Cardiac atrium fibroblast (primary cell): ENCODE measurements around the gene FZD8. TPM values are rescaled to one million over a fixed set of nuclear protein-coding genes. Genes with fewer than 3 reads are reported as not detected.

Experiments
- total RNA-seq: library from RNA; depleted of rRNA; stranded (reverse); fragments of >200 nt; gene quantifications from 2 replicates; pipeline ENCODE4 v1.2.3, GENCODE V29; 2015

Gene FZD8, protein sequence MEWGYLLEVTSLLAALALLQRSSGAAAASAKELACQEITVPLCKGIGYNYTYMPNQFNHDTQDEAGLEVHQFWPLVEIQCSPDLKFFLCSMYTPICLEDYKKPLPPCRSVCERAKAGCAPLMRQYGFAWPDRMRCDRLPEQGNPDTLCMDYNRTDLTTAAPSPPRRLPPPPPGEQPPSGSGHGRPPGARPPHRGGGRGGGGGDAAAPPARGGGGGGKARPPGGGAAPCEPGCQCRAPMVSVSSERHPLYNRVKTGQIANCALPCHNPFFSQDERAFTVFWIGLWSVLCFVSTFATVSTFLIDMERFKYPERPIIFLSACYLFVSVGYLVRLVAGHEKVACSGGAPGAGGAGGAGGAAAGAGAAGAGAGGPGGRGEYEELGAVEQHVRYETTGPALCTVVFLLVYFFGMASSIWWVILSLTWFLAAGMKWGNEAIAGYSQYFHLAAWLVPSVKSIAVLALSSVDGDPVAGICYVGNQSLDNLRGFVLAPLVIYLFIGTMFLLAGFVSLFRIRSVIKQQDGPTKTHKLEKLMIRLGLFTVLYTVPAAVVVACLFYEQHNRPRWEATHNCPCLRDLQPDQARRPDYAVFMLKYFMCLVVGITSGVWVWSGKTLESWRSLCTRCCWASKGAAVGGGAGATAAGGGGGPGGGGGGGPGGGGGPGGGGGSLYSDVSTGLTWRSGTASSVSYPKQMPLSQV
- total RNA-seq = 9.4 and 10.2 TPM in 2 replicates

DNA sequence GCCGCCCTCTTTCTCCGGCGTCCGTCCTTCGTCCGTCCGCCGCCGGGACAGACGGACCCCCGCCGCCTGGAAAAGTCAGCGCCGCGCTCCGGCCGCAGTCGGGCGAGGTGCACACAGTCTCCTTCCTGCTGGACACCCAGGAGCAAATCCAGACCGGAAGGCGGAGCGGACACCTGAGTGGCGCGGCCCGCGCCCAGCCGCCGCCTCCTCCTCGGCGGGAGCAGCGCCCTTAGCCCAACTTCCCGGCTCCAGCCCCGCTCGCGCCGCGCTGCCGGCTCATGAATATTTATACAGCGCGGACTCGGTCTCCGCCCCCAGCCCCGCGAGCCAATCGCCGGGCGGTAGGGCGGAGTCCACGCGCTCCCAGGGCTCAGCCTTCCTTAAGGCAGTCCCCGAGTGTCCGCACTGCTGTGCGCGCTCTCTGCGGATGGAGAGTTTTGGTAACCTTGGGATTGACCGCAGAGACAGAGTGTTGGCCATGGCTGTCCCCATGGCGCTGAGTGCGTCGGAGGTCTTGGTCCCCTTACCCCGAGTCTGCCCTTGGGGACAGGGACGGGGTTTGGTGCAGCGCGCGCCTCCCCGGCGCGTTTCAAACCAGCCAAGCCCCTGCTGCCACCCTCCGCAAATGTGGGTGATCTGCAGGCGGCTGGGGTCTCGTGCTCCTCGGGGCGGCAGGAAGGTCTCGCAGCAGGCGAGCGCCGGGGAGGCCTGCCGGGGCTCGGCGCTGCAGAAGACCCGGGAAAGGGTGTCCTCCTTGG is at the start of gene FZD8:
FZD8 (minus strand) TSS at position 262 of the 758 bp plus-strand sequence. CDS start 867 bp downstream, outside the sequence.

GRCh38 chr10:35605191-35605590 is 36.9 kb downstream of the FZD8 start, which contains the start of gene GJD4:
GJD4 (plus strand) TSS chr10:35605341; CDS start chr10:35605568, 227 bp downstream.

Other genes with a start within 250 kb of the FZD8 start
- gene GJD4, start 37.0 kb downstream of the FZD8 start, total RNA-seq = not detected in 2 replicates